PC-9 (cell line): ENCODE results near the gene KCNA2. TPM values are rescaled to one million over a fixed set of nuclear protein-coding genes. Genes with fewer than 3 reads are reported as not detected.

ENCODE experiments used
- BruUV-seq: library from RNA; stranded (reverse); fragments of 400-500 nt; replicated peaks from 2 replicates; lab custom pipeline; 2021; lab: Mats Ljungman, UMichigan
- CTCF ChIA-PET: fragments of 300-600 bp; sonication (Branson Sonifier 250); formaldehyde crosslinking; loops from one replicate; lab custom pipeline; 2022; ENCODE audit warnings: antibody characterized with exemption; lab: Charles Lee
- POLR2A ChIA-PET: fragments of 300-600 bp; sonication (Branson Sonifier 250); formaldehyde crosslinking; loops from one replicate; lab custom pipeline; 2022; ENCODE audit warnings: antibody characterized with exemption; ENCODE audit not compliant: unreplicated experiment; lab: Charles Lee
- DNase-seq, 2 experiments: peaks; one replicate each; pipeline versions ENCODE4 v3.0.0 to v3.0.0-alpha.2; 2015 to 2022; ENCODE audit warnings: mixed read lengths in 1 of 2
- H2AFZ ChIP-seq: fragments of 200-600 bp; sonication (generic); 2 replicates; pipeline ENCODE4 v1.8.1; 2017; ENCODE audit warnings: antibody characterized with exemption
- H3F3A ChIP-seq: fragments of 200-600 bp; sonication (generic); 2 replicates; pipeline ENCODE4 v1.8.1; 2017; ENCODE audit warnings: antibody characterized with exemption, mild to moderate bottlenecking, low read depth; ENCODE audit not compliant: insufficient read depth
- H3K27ac ChIP-seq: fragments of 200-600 bp; sonication (generic); 2 replicates; pipeline ENCODE4 v1.6.1; 2016; ENCODE audit warnings: mixed run types
- H3K27me3 ChIP-seq: fragments of 200-600 bp; sonication (generic); 2 replicates; pipeline ENCODE4 v1.6.1; 2016; ENCODE audit warnings: low read depth, mixed run types; ENCODE audit not compliant: insufficient read depth
- H3K36me3 ChIP-seq: fragments of 200-600 bp; sonication (generic); 2 replicates; pipeline ENCODE4 v1.6.1; 2016; ENCODE audit warnings: low read depth, mixed run types
- H3K4me1 ChIP-seq: fragments of 200-600 bp; sonication (generic); replicated peaks from 2 replicates; pipeline ENCODE4 v1.6.1; 2016; ENCODE audit warnings: mixed run types; ENCODE audit not compliant: insufficient read depth
- H3K4me2 ChIP-seq: fragments of 200-600 bp; sonication (generic); 2 replicates; pipeline ENCODE4 v1.6.1; 2017; ENCODE audit warnings: mixed run types
- H3K4me3 ChIP-seq: fragments of 200-600 bp; sonication (generic); 2 replicates; pipeline ENCODE4 v1.6.1; 2016; ENCODE audit warnings: mixed run types
- H3K79me2 ChIP-seq: fragments of 200-600 bp; sonication (generic); 2 replicates; pipeline ENCODE4 v1.6.1; 2017; ENCODE audit warnings: low read depth, mixed run types
- H3K9me2 ChIP-seq: fragments of 200-600 bp; sonication (generic); 2 replicates; pipeline ENCODE4 v1.8.1; 2017; ENCODE audit warnings: mild to moderate bottlenecking; ENCODE audit not compliant: insufficient read depth
- H3K9me3 ChIP-seq: fragments of 200-600 bp; sonication (generic); 2 replicates; pipeline ENCODE4 v1.8.1; 2016; ENCODE audit warnings: low read depth; ENCODE audit not compliant: insufficient read depth
- H4K20me1 ChIP-seq: fragments of 200-600 bp; sonication (generic); 2 replicates; pipeline ENCODE4 v1.8.1; 2017; ENCODE audit not compliant: insufficient read depth
- EZH2 ChIP-seq: fragments of 200-600 bp; sonication (generic); IDR thresholded peaks from 2 replicates; pipeline ENCODE4 v1.8.0; 2017; ENCODE audit warnings: antibody characterized with exemption, low read depth
- intact Hi-C: fragments of 100-400 bp; cut with micrococcal nuclease; formaldehyde crosslinking; loops from one replicate; pipeline ENCODE4 v1.10.0; 2022; ENCODE audit not compliant: unreplicated experiment
- total RNA-seq: library from RNA; stranded (reverse); gene quantifications from 2 replicates; pipeline ENCODE4 v1.2.3, GENCODE V29; 2021
- TF ChIP-seq, protein P1 (sequence below): fragments of 200-600 bp; sonication (generic); conservative IDR thresholded peaks from 2 replicates; pipeline ENCODE4 v1.6.1; 2017; ENCODE audit warnings: mixed run types, antibody characterized with exemption, mild to moderate bottlenecking, moderate library complexity

The KCNA2 gene
- total RNA-seq, 1 experiment from 2014 or later = not detected

DNA sequence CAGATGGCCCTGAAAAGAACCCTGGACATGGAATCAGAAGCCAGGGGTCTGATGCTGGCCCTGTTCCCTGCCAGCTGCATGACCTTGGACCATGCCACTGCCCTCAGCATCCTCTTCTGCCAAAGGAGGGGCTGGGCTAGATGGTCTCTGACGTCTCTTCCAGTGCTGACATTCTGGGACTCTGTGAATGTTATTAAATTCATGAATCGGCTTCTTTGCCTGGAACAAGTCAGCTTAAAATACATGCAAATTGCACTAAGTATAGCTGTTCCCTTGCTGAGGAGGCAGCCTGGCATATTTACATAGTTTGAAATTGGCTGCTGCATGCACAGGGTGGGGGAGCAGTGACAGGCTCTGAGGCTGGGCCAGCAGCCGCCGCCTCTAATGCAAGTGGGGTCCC, 23.8 kb downstream of the KCNA2 start:
- H3F3A ChIP-seq = no peaks in the 10 kb centered on the region
- no peak overlapping the region for H3K27ac ChIP-seq
- H3K4me2 ChIP-seq = no peak overlapping the region
- H3K27me3 ChIP-seq = peaks cover 72% of the 10 kb centered on the region
- BruUV-seq = no TSS peak
- no peak overlapping the region for H3K4me3 ChIP-seq
- intact Hi-C loops = no loop called here
- no peaks in the 10 kb centered on the region for H3K79me2 ChIP-seq
- CTCF ChIA-PET = no interaction called here
- DNase-seq = no peak
- H3K4me1 ChIP-seq = no peaks in the 10 kb centered on the region
- H3K36me3 ChIP-seq = no peaks in the 10 kb centered on the region
- POLR2A ChIA-PET = no interaction called here
- H3K9me2 ChIP-seq = no peaks in the 10 kb centered on the region
- H3K9me3 ChIP-seq = no peaks in the 10 kb centered on the region
- TF ChIP-seq, protein P1, sequence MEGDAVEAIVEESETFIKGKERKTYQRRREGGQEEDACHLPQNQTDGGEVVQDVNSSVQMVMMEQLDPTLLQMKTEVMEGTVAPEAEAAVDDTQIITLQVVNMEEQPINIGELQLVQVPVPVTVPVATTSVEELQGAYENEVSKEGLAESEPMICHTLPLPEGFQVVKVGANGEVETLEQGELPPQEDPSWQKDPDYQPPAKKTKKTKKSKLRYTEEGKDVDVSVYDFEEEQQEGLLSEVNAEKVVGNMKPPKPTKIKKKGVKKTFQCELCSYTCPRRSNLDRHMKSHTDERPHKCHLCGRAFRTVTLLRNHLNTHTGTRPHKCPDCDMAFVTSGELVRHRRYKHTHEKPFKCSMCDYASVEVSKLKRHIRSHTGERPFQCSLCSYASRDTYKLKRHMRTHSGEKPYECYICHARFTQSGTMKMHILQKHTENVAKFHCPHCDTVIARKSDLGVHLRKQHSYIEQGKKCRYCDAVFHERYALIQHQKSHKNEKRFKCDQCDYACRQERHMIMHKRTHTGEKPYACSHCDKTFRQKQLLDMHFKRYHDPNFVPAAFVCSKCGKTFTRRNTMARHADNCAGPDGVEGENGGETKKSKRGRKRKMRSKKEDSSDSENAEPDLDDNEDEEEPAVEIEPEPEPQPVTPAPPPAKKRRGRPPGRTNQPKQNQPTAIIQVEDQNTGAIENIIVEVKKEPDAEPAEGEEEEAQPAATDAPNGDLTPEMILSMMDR = no peak
- no peak for TF ChIP-seq EZH2
- no peaks in the 10 kb centered on the region for H4K20me1 ChIP-seq
- H2AFZ ChIP-seq = no peak overlapping the region

GRCh38 chr1:110581682-110582145, 24.4 kb downstream of the KCNA2 start:
- ChIA-PET POLR2A (no interaction called here), CTCF (no interaction called here)
- Histone ChIP-seq H3K9me3 (no peaks in the 10 kb centered on the region), H3K27me3 (peaks cover 70% of the 10 kb centered on the region), H3K79me2 (no peaks in the 10 kb centered on the region), H2AFZ (no peak overlapping the region), H3F3A (no peaks in the 10 kb centered on the region), H3K4me3 (no peak overlapping the region), H3K4me2 (no peak overlapping the region), H3K27ac (no peak overlapping the region), H3K36me3 (no peaks in the 10 kb centered on the region), H3K9me2 (no peaks in the 10 kb centered on the region), H3K4me1 (no peaks in the 10 kb centered on the region), H4K20me1 (no peaks in the 10 kb centered on the region)
- DNase-seq = no peak
- TF ChIP-seq EZH2 = no peak
- TF ChIP-seq, protein P1 = no peak
- no TSS peak for BruUV-seq
- intact Hi-C loops = no loop called here

DNA sequence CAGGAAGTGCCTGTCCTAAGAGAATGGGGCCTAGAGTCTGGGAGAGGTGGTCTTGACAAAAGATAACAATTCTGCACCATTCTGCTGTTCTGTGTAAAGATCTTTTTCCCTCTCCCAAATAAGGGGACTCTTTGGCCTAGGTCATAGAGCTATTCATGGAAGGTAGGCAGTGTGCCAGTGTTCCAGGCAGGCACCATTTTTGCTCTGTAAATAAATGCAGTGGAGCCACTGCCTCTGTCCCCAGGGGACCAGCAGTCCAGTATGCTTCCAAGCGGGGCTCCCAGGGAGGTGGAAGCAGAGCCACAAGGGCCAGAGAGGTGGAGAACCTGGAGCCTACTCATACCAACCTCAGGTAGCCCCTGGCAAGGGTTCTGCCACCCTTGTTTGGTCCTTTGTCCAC, 25.9 kb downstream of the KCNA2 start:
- no peaks in the 10 kb centered on the region for H3F3A ChIP-seq
- H3K4me2 ChIP-seq = no peak overlapping the region
- H3K9me3 ChIP-seq = no peaks in the 10 kb centered on the region
- intact Hi-C loops = no loop called here
- no peaks in the 10 kb centered on the region for H3K79me2 ChIP-seq
- no peak overlapping the region for H3K27ac ChIP-seq
- no TSS peak for BruUV-seq
- no peak for TF ChIP-seq EZH2
- TF ChIP-seq, protein P1 = no peak
- DNase-seq = no peak
- H2AFZ ChIP-seq = no peak overlapping the region
- H3K27me3 ChIP-seq = peaks cover 55% of the 10 kb centered on the region
- H3K4me3 ChIP-seq = no peak overlapping the region
- H3K4me1 ChIP-seq = no peaks in the 10 kb centered on the region
- POLR2A ChIA-PET = no interaction called here
- no peaks in the 10 kb centered on the region for H3K36me3 ChIP-seq
- CTCF ChIA-PET = no interaction called here
- no peaks in the 10 kb centered on the region for H4K20me1 ChIP-seq
- no peaks in the 10 kb centered on the region for H3K9me2 ChIP-seq
